ENCODE measurements around the gene ASPA.

DNA sequence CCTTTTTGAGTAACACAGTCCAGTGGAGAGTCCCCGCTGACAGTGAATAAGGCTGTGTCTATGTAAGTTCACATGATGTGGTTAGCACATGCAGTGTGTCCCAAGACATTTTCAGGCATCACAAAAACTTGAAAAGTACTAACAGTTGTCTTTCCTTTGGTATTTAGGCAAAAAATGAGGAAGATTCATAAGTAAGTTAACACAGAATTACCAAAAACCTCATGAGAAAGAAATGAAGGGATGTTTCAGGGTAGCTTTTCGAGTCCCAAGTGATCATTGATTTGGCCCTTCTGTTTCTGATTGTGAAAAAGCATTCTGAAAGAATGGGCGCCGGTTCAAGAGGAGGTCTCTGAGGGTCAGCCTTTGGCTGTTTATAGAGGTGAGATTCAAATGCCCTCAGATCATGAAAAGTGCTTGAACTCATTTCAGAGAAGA is 529 bp upstream of the ASPA start:
- TF ChIP-seq, protein P1, sequence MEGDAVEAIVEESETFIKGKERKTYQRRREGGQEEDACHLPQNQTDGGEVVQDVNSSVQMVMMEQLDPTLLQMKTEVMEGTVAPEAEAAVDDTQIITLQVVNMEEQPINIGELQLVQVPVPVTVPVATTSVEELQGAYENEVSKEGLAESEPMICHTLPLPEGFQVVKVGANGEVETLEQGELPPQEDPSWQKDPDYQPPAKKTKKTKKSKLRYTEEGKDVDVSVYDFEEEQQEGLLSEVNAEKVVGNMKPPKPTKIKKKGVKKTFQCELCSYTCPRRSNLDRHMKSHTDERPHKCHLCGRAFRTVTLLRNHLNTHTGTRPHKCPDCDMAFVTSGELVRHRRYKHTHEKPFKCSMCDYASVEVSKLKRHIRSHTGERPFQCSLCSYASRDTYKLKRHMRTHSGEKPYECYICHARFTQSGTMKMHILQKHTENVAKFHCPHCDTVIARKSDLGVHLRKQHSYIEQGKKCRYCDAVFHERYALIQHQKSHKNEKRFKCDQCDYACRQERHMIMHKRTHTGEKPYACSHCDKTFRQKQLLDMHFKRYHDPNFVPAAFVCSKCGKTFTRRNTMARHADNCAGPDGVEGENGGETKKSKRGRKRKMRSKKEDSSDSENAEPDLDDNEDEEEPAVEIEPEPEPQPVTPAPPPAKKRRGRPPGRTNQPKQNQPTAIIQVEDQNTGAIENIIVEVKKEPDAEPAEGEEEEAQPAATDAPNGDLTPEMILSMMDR (conservative IDR thresholded peaks at IDR 0.05 in 1 of 2, IDR thresholded peaks at IDR 0.05 in 1 of 2; ENCODE audit: low read depth in 1 of 2, low read length in 2 of 2): no peak
- TF ChIP-seq EZH2 (IDR thresholded peaks at IDR 0.05; ENCODE audit: low read length, missing control alignments): no peak
